OCI-LY3 (cell line): Measurements from ENCODE around the gene IGBP1.

Experiments used
- H2AFZ ChIP-seq: fragments of 200-600, 300-600 bp; shearing (Covaris generic); 2 replicates; pipeline ENCODE4 v1.6.0; 2014; ENCODE audit warnings: antibody characterized with exemption, low read depth, low read length
- H3K27ac ChIP-seq: fragments of 200-600, 300-600 bp; sonication (generic); 2 replicates; pipeline ENCODE4 v1.5.1; 2014; ENCODE audit warnings: mild to moderate bottlenecking, low read length, moderate library complexity, mixed read lengths
- H3K27me3 ChIP-seq: fragments of 200-600, 300-600 bp; sonication (generic); 2 replicates; pipeline ENCODE4 v1.6.1; 2014; ENCODE audit warnings: low read depth, low read length, mixed read lengths
- H3K36me3 ChIP-seq: fragments of 200-600, 300-600 bp; sonication (generic); replicated peaks from 2 replicates; pipeline ENCODE3; 2014; ENCODE audit warnings: low read depth, low read length, mixed read lengths
- H3K4me1 ChIP-seq: fragments of 300-600, 200-600 bp; sonication (generic); 2 replicates; pipeline ENCODE4 v1.6.1; 2014; ENCODE audit warnings: low read length, mixed read lengths
- H3K4me2 ChIP-seq: fragments of 200-600, 300-600 bp; sonication (generic); 2 replicates; pipeline ENCODE4 v1.6.1; 2014; ENCODE audit warnings: low read length, mixed read lengths
- H3K4me3 ChIP-seq: fragments of 300-600, 200-600 bp; sonication (generic); 2 replicates; pipeline ENCODE4 v1.5.1; 2014; ENCODE audit warnings: antibody characterized with exemption, mild to moderate bottlenecking, low read length, moderate library complexity
- H3K79me2 ChIP-seq: fragments of 300-600, 200-600 bp; shearing (Covaris generic); 2 replicates; pipeline ENCODE4 v1.6.1; 2014; ENCODE audit warnings: mild to moderate bottlenecking, low read length, mixed read lengths
- H3K9ac ChIP-seq: fragments of 300-600, 200-600 bp; shearing (Covaris generic); 2 replicates; pipeline ENCODE4 v1.6.0; 2014; ENCODE audit warnings: mild to moderate bottlenecking, low read length, moderate library complexity
- H3K9me3 ChIP-seq: fragments of 200-600, 300-600 bp; shearing (Covaris generic); 2 replicates; pipeline ENCODE4 v1.6.1; 2014; ENCODE audit warnings: low read length, mixed read lengths; ENCODE audit not compliant: insufficient read depth
- H4K20me1 ChIP-seq: fragments of 200-600, 300-600 bp; sonication (generic); 2 replicates; pipeline ENCODE4 v1.6.1; 2016; ENCODE audit warnings: low read length, mixed read lengths; ENCODE audit not compliant: insufficient read depth
- EZH2phosphoT487 ChIP-seq: fragments of 200-600 bp; shearing (Covaris generic); IDR thresholded peaks from 2 replicates; pipeline ENCODE4 v1.6.1; 2018; ENCODE audit warnings: antibody characterized with exemption, mixed run types, low read depth
- TF ChIP-seq, protein P1 (sequence below): fragments of 200-600, 300-600 bp; sonication (generic); IDR thresholded peaks from 2 replicates; pipeline ENCODE4 v1.5.1; 2014; ENCODE audit warnings: antibody characterized with exemption, low read length, low read depth

IGBP1 gene

GRCh38 chrX:70139736-70140135 lies 6.5 kb downstream of the IGBP1 start:
- no peaks in the 10 kb centered on the region for H3K9me3 ChIP-seq
- H3K4me1 ChIP-seq = peaks cover 6% of the 10 kb centered on the region
- no peak overlapping the region for H3K9ac ChIP-seq
- no peak overlapping the region for H2AFZ ChIP-seq
- no peak overlapping the region for H3K27ac ChIP-seq
- no peaks in the 10 kb centered on the region for H4K20me1 ChIP-seq
- H3K27me3 ChIP-seq = no peaks in the 10 kb centered on the region
- TF ChIP-seq EZH2phosphoT487 = no peak
- TF ChIP-seq, protein P1, sequence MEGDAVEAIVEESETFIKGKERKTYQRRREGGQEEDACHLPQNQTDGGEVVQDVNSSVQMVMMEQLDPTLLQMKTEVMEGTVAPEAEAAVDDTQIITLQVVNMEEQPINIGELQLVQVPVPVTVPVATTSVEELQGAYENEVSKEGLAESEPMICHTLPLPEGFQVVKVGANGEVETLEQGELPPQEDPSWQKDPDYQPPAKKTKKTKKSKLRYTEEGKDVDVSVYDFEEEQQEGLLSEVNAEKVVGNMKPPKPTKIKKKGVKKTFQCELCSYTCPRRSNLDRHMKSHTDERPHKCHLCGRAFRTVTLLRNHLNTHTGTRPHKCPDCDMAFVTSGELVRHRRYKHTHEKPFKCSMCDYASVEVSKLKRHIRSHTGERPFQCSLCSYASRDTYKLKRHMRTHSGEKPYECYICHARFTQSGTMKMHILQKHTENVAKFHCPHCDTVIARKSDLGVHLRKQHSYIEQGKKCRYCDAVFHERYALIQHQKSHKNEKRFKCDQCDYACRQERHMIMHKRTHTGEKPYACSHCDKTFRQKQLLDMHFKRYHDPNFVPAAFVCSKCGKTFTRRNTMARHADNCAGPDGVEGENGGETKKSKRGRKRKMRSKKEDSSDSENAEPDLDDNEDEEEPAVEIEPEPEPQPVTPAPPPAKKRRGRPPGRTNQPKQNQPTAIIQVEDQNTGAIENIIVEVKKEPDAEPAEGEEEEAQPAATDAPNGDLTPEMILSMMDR = no peak
- H3K4me2 ChIP-seq = no peak overlapping the region
- no peak overlapping the region for H3K4me3 ChIP-seq
- H3K79me2 ChIP-seq = peaks cover 20% of the 10 kb centered on the region
- peaks cover 13% of the 10 kb centered on the region for H3K36me3 ChIP-seq

DNA sequence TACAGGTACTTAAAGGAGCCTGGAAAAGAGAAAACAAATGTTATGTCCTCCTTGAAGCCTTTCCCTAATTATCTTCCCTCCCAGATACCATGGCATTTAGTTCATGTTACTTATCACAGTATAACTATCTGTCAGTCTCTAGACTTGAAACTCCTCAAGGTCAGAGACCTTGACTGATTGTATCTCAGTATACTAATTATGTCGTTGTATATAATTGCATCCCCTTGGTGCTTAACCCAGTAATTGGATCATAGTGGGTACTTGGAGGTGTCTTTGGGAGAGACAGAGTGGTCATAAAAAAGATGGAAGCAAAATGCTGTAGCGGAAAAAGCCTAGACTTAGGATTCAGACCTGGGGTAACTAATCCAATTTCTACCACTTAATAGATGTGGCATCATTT lies 8.1 kb downstream of the IGBP1 start:
- Histone ChIP-seq H3K9ac (no peak overlapping the region), H3K4me3 (no peak overlapping the region), H3K4me1 (no peaks in the 10 kb centered on the region), H3K27ac (no peak overlapping the region), H4K20me1 (no peaks in the 10 kb centered on the region), H3K36me3 (peaks cover 8% of the 10 kb centered on the region), H3K9me3 (no peaks in the 10 kb centered on the region), H3K4me2 (no peak overlapping the region), H2AFZ (no peak overlapping the region), H3K79me2 (peaks cover 7% of the 10 kb centered on the region; the same call in 1 of the 2 replicates), H3K27me3 (no peaks in the 10 kb centered on the region)
- TF ChIP-seq, protein P1 = no peak
- no peak for TF ChIP-seq EZH2phosphoT487

DNA sequence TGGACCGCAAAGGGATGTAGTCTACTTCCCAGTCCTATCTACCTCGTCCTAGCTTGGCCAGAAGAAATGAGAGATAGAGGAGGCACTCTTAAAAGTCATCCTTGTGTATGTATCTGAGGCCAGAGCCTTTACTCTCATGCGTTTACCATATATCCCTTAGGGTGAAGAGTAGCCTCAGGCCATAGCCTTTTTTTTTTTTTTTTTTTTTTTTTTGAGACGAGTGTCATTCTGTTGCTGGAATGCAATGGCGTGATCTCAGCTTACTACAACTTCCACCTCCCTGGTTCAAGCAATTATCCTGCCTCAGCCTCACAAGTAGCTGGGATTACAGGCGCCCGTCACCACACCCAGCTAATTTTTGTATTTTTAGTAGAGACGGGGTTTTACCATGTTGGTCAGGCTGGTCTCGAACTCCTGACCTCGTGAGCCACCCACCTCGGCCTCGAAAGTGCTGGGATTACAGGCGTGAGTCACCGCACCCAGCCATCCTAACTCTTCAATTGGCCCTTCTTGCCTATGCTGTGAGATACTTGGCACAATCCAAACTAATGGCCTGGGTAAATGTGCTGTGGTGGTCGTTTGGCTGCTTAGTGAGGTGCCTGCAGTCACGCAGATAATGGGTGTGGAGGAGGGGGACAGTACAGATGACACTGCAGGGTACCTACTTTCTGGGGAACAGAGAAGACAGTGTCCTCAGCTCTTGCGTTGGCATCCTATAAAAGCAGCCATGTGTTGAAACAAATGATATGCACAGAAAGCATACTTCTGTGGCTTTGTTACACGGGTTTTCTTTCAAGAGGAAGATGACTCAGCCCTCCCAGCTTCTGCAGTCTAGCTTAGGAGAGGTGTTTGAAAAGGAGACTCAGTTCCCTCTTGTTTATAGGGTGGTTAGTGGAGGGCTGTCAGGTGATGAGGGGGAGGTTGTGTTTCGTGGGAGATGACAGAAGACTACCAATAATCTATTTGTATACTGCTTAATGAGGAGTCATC lies 33.6 kb downstream of the IGBP1 start:
- TF ChIP-seq EZH2phosphoT487 = no peak
- TF ChIP-seq, protein P1 = no peak
- no peak overlapping the region for H3K9ac ChIP-seq
- no peak overlapping the region for H2AFZ ChIP-seq
- peaks cover 3% of the 10 kb centered on the region for H3K36me3 ChIP-seq
- H3K9me3 ChIP-seq = no peaks in the 10 kb centered on the region
- H3K79me2 ChIP-seq = no peaks in the 10 kb centered on the region
- no peaks in the 10 kb centered on the region for H4K20me1 ChIP-seq
- no peaks in the 10 kb centered on the region for H3K27me3 ChIP-seq
- H3K4me1 ChIP-seq = no peaks in the 10 kb centered on the region
- H3K27ac ChIP-seq = no peak overlapping the region
- H3K4me2 ChIP-seq = no peak overlapping the region
- H3K4me3 ChIP-seq = no peak overlapping the region

- Histone ChIP-seq H3K27me3 (no peaks in the 10 kb centered on the region), H3K36me3 (peaks cover 3% of the 10 kb centered on the region), H3K79me2 (no peaks in the 10 kb centered on the region), H3K9ac (no peak overlapping the region), H3K4me1 (no peaks in the 10 kb centered on the region), H2AFZ (no peak overlapping the region), H3K4me2 (no peak overlapping the region), H3K27ac (no peak overlapping the region), H3K4me3 (no peak overlapping the region), H4K20me1 (no peaks in the 10 kb centered on the region), H3K9me3 (no peaks in the 10 kb centered on the region)
- no peak for TF ChIP-seq EZH2phosphoT487
- TF ChIP-seq, protein P1 = no peak
These were observed 35.3 kb downstream of the IGBP1 start for GRCh38 chrX:70168238-70169188.
